ENCODE measurements around the gene ZNF415. TPM values are rescaled to one million over a fixed set of nuclear protein-coding genes. Genes with fewer than 3 reads are reported as not detected.

The ZNF415 gene
- polyA plus RNA-seq (2012; ENCODE audit: low read depth, missing spikeins): 1.1 TPM

- DNase-seq (ENCODE audit: insufficient read length, low spot score) (peak; percentile 39), FAIRE-seq (peak; percentile 31)
- TF ChIP-seq SPI1 (IDR thresholded peaks at IDR 0.05; ENCODE audit: low read depth, low read length): no peak
- TF ChIP-seq POLR2A (IDR thresholded peaks at IDR 0.05; ENCODE audit: low read depth, low read length): no peak
- no peak for TF ChIP-seq PAX5 (IDR thresholded peaks at IDR 0.05; ENCODE audit: insufficient read depth, low read length, severe bottlenecking)
- TF ChIP-seq POU2F2 (IDR thresholded peaks at IDR 0.05; ENCODE audit: low read depth, low read length): no peak
- TF ChIP-seq POLR2AphosphoS5 (IDR thresholded peaks at IDR 0.05; ENCODE audit: low read depth, low read length): no peak
- TF ChIP-seq TAF1 (IDR thresholded peaks at IDR 0.05; ENCODE audit: low read depth, low read length): no peak
Observed at GRCh38 chr19:53132141-53132991, at the start of gene ZNF415. ZNF415 (minus strand) TSS chr19:53132910; CDS start chr19:53122676, 10,234 bp downstream.

- DNase-seq (ENCODE audit: insufficient read length, low spot score) (no peak), FAIRE-seq (no peak)
- TF ChIP-seq PAX5 (IDR thresholded peaks at IDR 0.05; ENCODE audit: insufficient read depth, low read length, severe bottlenecking) (no peak), POU2F2 (IDR thresholded peaks at IDR 0.05; ENCODE audit: low read depth, low read length) (no peak), SPI1 (IDR thresholded peaks at IDR 0.05; ENCODE audit: low read depth, low read length) (no peak), POLR2AphosphoS5 (IDR thresholded peaks at IDR 0.05; ENCODE audit: low read depth, low read length) (no peak), POLR2A (IDR thresholded peaks at IDR 0.05; ENCODE audit: low read depth, low read length) (no peak), TAF1 (IDR thresholded peaks at IDR 0.05; ENCODE audit: low read depth, low read length) (no peak)
Observed at GRCh38 chr19:53182202-53182601, 49.5 kb upstream of the ZNF415 start.

- FAIRE-seq: no peak
- TF ChIP-seq SPI1 (IDR thresholded peaks at IDR 0.05; ENCODE audit: low read depth, low read length) (no peak), POLR2A (IDR thresholded peaks at IDR 0.05; ENCODE audit: low read depth, low read length) (no peak), TAF1 (IDR thresholded peaks at IDR 0.05; ENCODE audit: low read depth, low read length) (no peak), POLR2AphosphoS5 (IDR thresholded peaks at IDR 0.05; ENCODE audit: low read depth, low read length) (no peak), POU2F2 (IDR thresholded peaks at IDR 0.05; ENCODE audit: low read depth, low read length) (no peak), PAX5 (IDR thresholded peaks at IDR 0.05; ENCODE audit: insufficient read depth, low read length, severe bottlenecking) (no peak)
- no peak for DNase-seq (ENCODE audit: insufficient read length, low spot score)
Observed at GRCh38 chr19:53177986-53178385, 45.3 kb upstream of the ZNF415 start.

GRCh38 chr19:53172889-53173288 is 40.2 kb upstream of the ZNF415 start:
- no peak for DNase-seq (ENCODE audit: insufficient read length, low spot score)
- TF ChIP-seq TAF1 (IDR thresholded peaks at IDR 0.05; ENCODE audit: low read depth, low read length) (no peak), SPI1 (IDR thresholded peaks at IDR 0.05; ENCODE audit: low read depth, low read length) (no peak), POU2F2 (IDR thresholded peaks at IDR 0.05; ENCODE audit: low read depth, low read length) (no peak), POLR2AphosphoS5 (IDR thresholded peaks at IDR 0.05; ENCODE audit: low read depth, low read length) (no peak), PAX5 (IDR thresholded peaks at IDR 0.05; ENCODE audit: insufficient read depth, low read length, severe bottlenecking) (no peak), POLR2A (IDR thresholded peaks at IDR 0.05; ENCODE audit: low read depth, low read length) (no peak)
- FAIRE-seq: no peak

GRCh38 chr19:53165691-53166091 is 33.0 kb upstream of the ZNF415 start:
- FAIRE-seq: no peak
- no peak for DNase-seq (ENCODE audit: insufficient read length, low spot score)
- no peak for TF ChIP-seq POU2F2 (IDR thresholded peaks at IDR 0.05; ENCODE audit: low read depth, low read length)
- no peak for TF ChIP-seq PAX5 (IDR thresholded peaks at IDR 0.05; ENCODE audit: insufficient read depth, low read length, severe bottlenecking)

- FAIRE-seq (no peak), DNase-seq (ENCODE audit: insufficient read length, low spot score) (no peak)
- TF ChIP-seq SPI1 (IDR thresholded peaks at IDR 0.05; ENCODE audit: low read depth, low read length): no peak
- no peak for TF ChIP-seq POLR2A (IDR thresholded peaks at IDR 0.05; ENCODE audit: low read depth, low read length)
- no peak for TF ChIP-seq POU2F2 (IDR thresholded peaks at IDR 0.05; ENCODE audit: low read depth, low read length)
- TF ChIP-seq TAF1 (IDR thresholded peaks at IDR 0.05; ENCODE audit: low read depth, low read length): no peak
- no peak for TF ChIP-seq PAX5 (IDR thresholded peaks at IDR 0.05; ENCODE audit: insufficient read depth, low read length, severe bottlenecking)
- no peak for TF ChIP-seq POLR2AphosphoS5 (IDR thresholded peaks at IDR 0.05; ENCODE audit: low read depth, low read length)
Observed at GRCh38 chr19:53161123-53161522, 28.4 kb upstream of the ZNF415 start.

- TF ChIP-seq POU2F2 (IDR thresholded peaks at IDR 0.05; ENCODE audit: low read depth, low read length) (no peak), SPI1 (IDR thresholded peaks at IDR 0.05; ENCODE audit: low read depth, low read length) (no peak), TAF1 (IDR thresholded peaks at IDR 0.05; ENCODE audit: low read depth, low read length) (no peak), PAX5 (IDR thresholded peaks at IDR 0.05; ENCODE audit: insufficient read depth, low read length, severe bottlenecking) (no peak), POLR2AphosphoS5 (IDR thresholded peaks at IDR 0.05; ENCODE audit: low read depth, low read length) (no peak), POLR2A (IDR thresholded peaks at IDR 0.05; ENCODE audit: low read depth, low read length) (no peak)
- DNase-seq (ENCODE audit: insufficient read length, low spot score): no peak
- no peak for FAIRE-seq
Observed at GRCh38 chr19:53160350-53160749, 27.6 kb upstream of the ZNF415 start.

GRCh38 chr19:53158119-53158656 is 25.5 kb upstream of the ZNF415 start:
- TF ChIP-seq PAX5 (IDR thresholded peaks at IDR 0.05; ENCODE audit: insufficient read depth, low read length, severe bottlenecking) (no peak), POLR2AphosphoS5 (IDR thresholded peaks at IDR 0.05; ENCODE audit: low read depth, low read length) (no peak), SPI1 (IDR thresholded peaks at IDR 0.05; ENCODE audit: low read depth, low read length) (no peak), TAF1 (IDR thresholded peaks at IDR 0.05; ENCODE audit: low read depth, low read length) (no peak), POLR2A (IDR thresholded peaks at IDR 0.05; ENCODE audit: low read depth, low read length) (no peak), POU2F2 (IDR thresholded peaks at IDR 0.05; ENCODE audit: low read depth, low read length) (no peak)
- peak; percentile 24 for DNase-seq (ENCODE audit: insufficient read length, low spot score)
- no peak for FAIRE-seq

GRCh38 chr19:53157626-53158025 is 24.9 kb upstream of the ZNF415 start:
- TF ChIP-seq POLR2AphosphoS5 (IDR thresholded peaks at IDR 0.05; ENCODE audit: low read depth, low read length) (no peak), TAF1 (IDR thresholded peaks at IDR 0.05; ENCODE audit: low read depth, low read length) (no peak), POU2F2 (IDR thresholded peaks at IDR 0.05; ENCODE audit: low read depth, low read length) (no peak), PAX5 (IDR thresholded peaks at IDR 0.05; ENCODE audit: insufficient read depth, low read length, severe bottlenecking) (no peak), SPI1 (IDR thresholded peaks at IDR 0.05; ENCODE audit: low read depth, low read length) (no peak), POLR2A (IDR thresholded peaks at IDR 0.05; ENCODE audit: low read depth, low read length) (no peak)
- FAIRE-seq (no peak), DNase-seq (ENCODE audit: insufficient read length, low spot score) (no peak)

Data from GM12891 (cell line).